ENCODE results near the gene F10.

GRCh38 chr13:113158946-113159345 lies 36.3 kb downstream of the F10 start:
- TF ChIP-seq CTCF (conservative IDR thresholded peaks at IDR 0.05; ENCODE audit: low read length) (no peak), EZH2phosphoT487 (IDR thresholded peaks at IDR 0.05; ENCODE audit: borderline replicate concordance) (no peak)
